Loucy (cell line): Measurements from ENCODE around the gene RERGL.

Experiments used
- EZH2phosphoT487 ChIP-seq: fragments of 200-600 bp; IDR thresholded peaks from 2 replicates; pipeline ENCODE4 v1.6.1; 2018; ENCODE audit warnings: antibody characterized with exemption, mild to moderate bottlenecking, moderate library complexity, borderline replicate concordance
- TF ChIP-seq, protein P1 (sequence below): fragments of 200-600 bp; sonication (generic); conservative IDR thresholded peaks from 2 replicates; pipeline ENCODE4 v1.5.1; 2014; ENCODE audit warnings: mild to moderate bottlenecking, antibody characterized with exemption, low read length

DNA sequence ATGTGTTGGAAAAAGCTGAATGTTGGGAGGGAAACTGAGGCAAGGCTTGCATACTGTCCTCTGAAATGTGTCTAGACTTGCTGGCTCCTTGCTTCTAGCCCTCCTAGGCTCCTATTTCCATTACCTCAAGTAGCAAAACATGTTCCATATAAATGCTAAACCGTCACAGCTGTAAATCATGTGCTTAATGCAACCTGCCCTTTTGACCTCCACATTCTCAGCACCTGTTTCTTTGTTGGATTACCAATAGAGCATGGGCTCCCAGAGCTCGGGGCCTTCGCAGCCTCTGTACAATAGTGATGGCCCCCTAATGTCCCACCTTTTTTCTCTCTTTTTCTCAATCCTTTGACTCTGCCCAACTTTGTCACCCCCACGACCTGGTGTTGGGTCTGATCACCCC lies 23.3 kb downstream of the RERGL start:
- TF ChIP-seq, protein P1, sequence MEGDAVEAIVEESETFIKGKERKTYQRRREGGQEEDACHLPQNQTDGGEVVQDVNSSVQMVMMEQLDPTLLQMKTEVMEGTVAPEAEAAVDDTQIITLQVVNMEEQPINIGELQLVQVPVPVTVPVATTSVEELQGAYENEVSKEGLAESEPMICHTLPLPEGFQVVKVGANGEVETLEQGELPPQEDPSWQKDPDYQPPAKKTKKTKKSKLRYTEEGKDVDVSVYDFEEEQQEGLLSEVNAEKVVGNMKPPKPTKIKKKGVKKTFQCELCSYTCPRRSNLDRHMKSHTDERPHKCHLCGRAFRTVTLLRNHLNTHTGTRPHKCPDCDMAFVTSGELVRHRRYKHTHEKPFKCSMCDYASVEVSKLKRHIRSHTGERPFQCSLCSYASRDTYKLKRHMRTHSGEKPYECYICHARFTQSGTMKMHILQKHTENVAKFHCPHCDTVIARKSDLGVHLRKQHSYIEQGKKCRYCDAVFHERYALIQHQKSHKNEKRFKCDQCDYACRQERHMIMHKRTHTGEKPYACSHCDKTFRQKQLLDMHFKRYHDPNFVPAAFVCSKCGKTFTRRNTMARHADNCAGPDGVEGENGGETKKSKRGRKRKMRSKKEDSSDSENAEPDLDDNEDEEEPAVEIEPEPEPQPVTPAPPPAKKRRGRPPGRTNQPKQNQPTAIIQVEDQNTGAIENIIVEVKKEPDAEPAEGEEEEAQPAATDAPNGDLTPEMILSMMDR: no peak
- TF ChIP-seq EZH2phosphoT487: no peak
